Omental fat pad (tissue), 4 donors: ENCODE results near the gene KITLG. TPM values are rescaled to one million over a fixed set of nuclear protein-coding genes. Genes with fewer than 3 reads are reported as not detected.

Source experiments
- ATAC-seq: fragments of 150-250 bp; one replicate; pipeline ENCODE4 v1.9.1; 2016; ENCODE audit warnings: mild to moderate bottlenecking, moderate library complexity; ENCODE audit not compliant: low FRiP score
- DNase-seq: peaks from one replicate; pipeline ENCODE4 v3.0.0-alpha.2; 2019; ENCODE audit warnings: low spot score
- total RNA-seq, 4 donors: library from RNA; depleted of rRNA; stranded (reverse); fragments of >200 nt; gene quantifications; one replicate each; pipeline ENCODE4 v1.1.0, GENCODE V29; 2016
- TF ChIP-seq, protein P1 (sequence below), 3 donors: fragments of 450-650 bp; IDR thresholded peaks; one replicate each; pipeline ENCODE4 v1.5.1; 2016 to 2017; ENCODE audit warnings: antibody characterized with exemption in 3 of 3, mild to moderate bottlenecking in 3 of 3, moderate library complexity in 2 of 3

KITLG gene
- total RNA-seq, 4 donors from 2014 or later, result 12.2 to 29.8 (median 19.8) TPM

DNA sequence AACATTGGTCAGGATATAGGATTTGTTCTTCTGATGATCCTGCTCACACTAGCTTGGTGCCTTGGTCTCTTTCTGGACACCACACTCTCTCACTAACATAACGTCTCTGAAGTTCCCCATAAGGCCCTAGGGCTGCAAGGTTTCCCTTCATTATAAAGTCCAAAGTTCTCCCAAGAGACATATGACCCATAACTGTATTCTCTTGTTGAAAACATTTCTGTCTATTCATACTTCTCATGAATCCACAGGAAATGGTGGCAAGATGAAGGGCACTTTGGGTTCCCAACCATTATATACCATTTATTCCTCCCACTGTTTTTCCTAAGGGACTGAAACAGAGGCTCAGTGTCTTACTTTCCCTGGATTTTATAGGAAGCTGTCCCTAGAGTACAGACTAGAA, 37.1 kb upstream of the KITLG start:
- DNase-seq, result no peak
- no peak for ATAC-seq
- TF ChIP-seq, protein P1, sequence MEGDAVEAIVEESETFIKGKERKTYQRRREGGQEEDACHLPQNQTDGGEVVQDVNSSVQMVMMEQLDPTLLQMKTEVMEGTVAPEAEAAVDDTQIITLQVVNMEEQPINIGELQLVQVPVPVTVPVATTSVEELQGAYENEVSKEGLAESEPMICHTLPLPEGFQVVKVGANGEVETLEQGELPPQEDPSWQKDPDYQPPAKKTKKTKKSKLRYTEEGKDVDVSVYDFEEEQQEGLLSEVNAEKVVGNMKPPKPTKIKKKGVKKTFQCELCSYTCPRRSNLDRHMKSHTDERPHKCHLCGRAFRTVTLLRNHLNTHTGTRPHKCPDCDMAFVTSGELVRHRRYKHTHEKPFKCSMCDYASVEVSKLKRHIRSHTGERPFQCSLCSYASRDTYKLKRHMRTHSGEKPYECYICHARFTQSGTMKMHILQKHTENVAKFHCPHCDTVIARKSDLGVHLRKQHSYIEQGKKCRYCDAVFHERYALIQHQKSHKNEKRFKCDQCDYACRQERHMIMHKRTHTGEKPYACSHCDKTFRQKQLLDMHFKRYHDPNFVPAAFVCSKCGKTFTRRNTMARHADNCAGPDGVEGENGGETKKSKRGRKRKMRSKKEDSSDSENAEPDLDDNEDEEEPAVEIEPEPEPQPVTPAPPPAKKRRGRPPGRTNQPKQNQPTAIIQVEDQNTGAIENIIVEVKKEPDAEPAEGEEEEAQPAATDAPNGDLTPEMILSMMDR (IDR thresholded peaks at IDR 0.05), result no peak

- no peak for DNase-seq
These were observed 35.2 kb upstream of the KITLG start for GRCh38 chr12:88615490-88615889.

GRCh38 chr12:88604646-88605045, 24.4 kb upstream of the KITLG start:
- TF ChIP-seq, protein P1 (IDR thresholded peaks at IDR 0.05), result no peak
- ATAC-seq (no peak), DNase-seq (no peak)

More at GRCh38 chr12:88615490-88615889, 35.2 kb upstream of the KITLG start:
- TF ChIP-seq, protein P1 (IDR thresholded peaks at IDR 0.05), result no peak
- no peak for ATAC-seq

DNA sequence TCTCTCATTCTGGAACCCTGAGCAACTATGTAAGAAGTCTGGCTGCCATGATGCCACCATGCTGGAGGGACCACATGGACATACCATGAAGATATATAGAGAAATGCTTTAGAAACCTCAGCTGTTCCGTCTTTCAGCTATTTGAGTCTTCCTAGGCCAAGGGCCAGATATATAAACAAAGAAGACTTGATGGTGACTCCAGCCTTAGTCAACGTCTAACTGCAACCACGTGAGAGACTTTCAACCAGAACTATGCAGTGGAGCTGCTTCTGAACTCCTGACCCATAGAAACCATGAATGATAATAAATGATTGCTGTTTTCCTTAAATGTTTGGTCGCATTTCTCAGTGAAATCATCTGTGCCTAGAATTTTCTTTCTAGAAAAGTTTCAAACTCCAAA, 20.0 kb upstream of the KITLG start:
- ATAC-seq (no peak), DNase-seq (no peak)
- TF ChIP-seq, protein P1 (IDR thresholded peaks at IDR 0.05), result no peak

- TF ChIP-seq, protein P1 (IDR thresholded peaks at IDR 0.05), result no peak
- DNase-seq (no peak), ATAC-seq (no peak)
These were observed 17.1 kb upstream of the KITLG start for GRCh38 chr12:88597365-88597764.

- no peak for ATAC-seq
These were observed 15.4 kb upstream of the KITLG start for GRCh38 chr12:88595697-88596096.

DNA sequence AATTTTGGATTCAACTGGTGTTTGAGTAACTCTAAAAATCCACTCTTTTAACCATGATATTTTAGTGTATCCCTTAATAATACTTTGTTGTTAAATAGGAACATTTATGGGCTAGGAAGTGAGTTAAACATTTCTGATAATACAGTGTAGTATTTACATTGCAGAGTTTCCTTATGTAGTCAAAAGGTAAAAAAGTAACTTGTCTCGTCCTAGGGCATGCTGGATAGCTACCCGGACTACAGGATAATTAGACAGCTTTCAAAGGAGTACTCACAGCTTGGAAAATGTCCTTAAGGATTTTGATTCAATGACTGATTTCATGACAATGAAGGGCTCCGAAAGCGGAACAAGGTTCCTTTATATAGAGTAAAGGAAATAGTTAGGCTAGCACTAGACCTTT, 14.5 kb upstream of the KITLG start:
- ATAC-seq, result no peak
- DNase-seq, result no peak
- TF ChIP-seq, protein P1 (IDR thresholded peaks at IDR 0.05), result no peak

More at GRCh38 chr12:88595697-88596096, 15.4 kb upstream of the KITLG start:
- TF ChIP-seq, protein P1 (IDR thresholded peaks at IDR 0.05), result no peak
- no peak for DNase-seq
